ENCODE results near the gene PCIF1.
"Not testable (repeated sequence)": the region's sequence is repeated elsewhere in the genome, so short reads cannot be mapped to it uniquely, and the experiment has no call there.

PCIF1 gene

GRCh38 chr20:45948261-45948733 is 13.8 kb downstream of the PCIF1 start:
- no peak for DNase-seq

- DNase-seq: no peak
Observed at GRCh38 chr20:45948742-45949541, 14.5 kb downstream of the PCIF1 start.

- DNase-seq: no peak
Observed at GRCh38 chr20:45949542-45950329, 15.3 kb downstream of the PCIF1 start.

- no peak for DNase-seq
Observed at GRCh38 chr20:45950330-45950646, 15.8 kb downstream of the PCIF1 start.

- DNase-seq: no peak
Observed at GRCh38 chr20:45951925-45952834, 17.7 kb downstream of the PCIF1 start.

GRCh38 chr20:45952861-45953260 is 18.4 kb downstream of the PCIF1 start:
- DNase-seq: no peak

- no peak for DNase-seq
Observed at GRCh38 chr20:45953672-45954071, 19.2 kb downstream of the PCIF1 start.

GRCh38 chr20:45956326-45956725 is 21.8 kb downstream of the PCIF1 start:
- not testable (repeated sequence) for DNase-seq

- DNase-seq: no peak
Observed at GRCh38 chr20:45957021-45957941, 22.8 kb downstream of the PCIF1 start.

- no peak for DNase-seq
Observed at GRCh38 chr20:45958593-45958992, 24.1 kb downstream of the PCIF1 start.

GRCh38 chr20:45959126-45959525 is 24.6 kb downstream of the PCIF1 start:
- DNase-seq: no peak

GRCh38 chr20:45959956-45960630 is 25.6 kb downstream of the PCIF1 start:
- DNase-seq: no peak

GRCh38 chr20:45962031-45962755 is 27.7 kb downstream of the PCIF1 start:
- no peak for DNase-seq

- no peak for DNase-seq
Observed at GRCh38 chr20:45963059-45964005, 28.8 kb downstream of the PCIF1 start.

GRCh38 chr20:45964006-45964400 is 29.5 kb downstream of the PCIF1 start:
- no peak for DNase-seq

- no peak for DNase-seq
Observed at GRCh38 chr20:45965169-45966002, 30.9 kb downstream of the PCIF1 start.

- DNase-seq: no peak
Observed at GRCh38 chr20:45967551-45968080, 33.1 kb downstream of the PCIF1 start.

- no peak for DNase-seq
Observed at GRCh38 chr20:45968081-45968671, 33.7 kb downstream of the PCIF1 start.
